HepG2 (cell line): Measurements from ENCODE around the gene PRKAR2A. TPM values are rescaled to one million over a fixed set of nuclear protein-coding genes. Genes with fewer than 3 reads are reported as not detected.

Experiments
- ARNT2 ChIP-seq: sonication (generic); formaldehyde crosslinking; IDR thresholded peaks from 2 replicates; pipeline ENCODE4 v1.8.0; 2022; ENCODE audit warnings: mild to moderate bottlenecking, low read depth, missing genetic modification reagents, moderate library complexity
- ARNTL ChIP-seq: sonication (generic); formaldehyde crosslinking; IDR thresholded peaks from 2 replicates; pipeline ENCODE4 v1.4.0; 2020; ENCODE audit warnings: mild to moderate bottlenecking, missing genetic modification reagents
- CENPX ChIP-seq: sonication (generic); formaldehyde crosslinking; IDR thresholded peaks from 2 replicates; pipeline ENCODE4 v1.9.0; 2021; ENCODE audit warnings: mild to moderate bottlenecking, missing genetic modification reagents, moderate library complexity
- CERS6 ChIP-seq: sonication (generic); formaldehyde crosslinking; IDR thresholded peaks from 2 replicates; pipeline ENCODE4 v1.5.0; 2020; ENCODE audit warnings: missing genetic modification reagents
- HOXA7 ChIP-seq: sonication (generic); formaldehyde crosslinking; IDR thresholded peaks from 2 replicates; pipeline ENCODE4 v1.8.1; 2022; ENCODE audit warnings: mild to moderate bottlenecking, missing genetic modification reagents, moderate library complexity
- MBNL3 ChIP-seq: fragments of 250-450 bp; sonication (Bioruptor Pico); conservative IDR thresholded peaks from 2 replicates; pipeline ENCODE4 v1.8.0; 2022; ENCODE audit warnings: mild to moderate bottlenecking, inconsistent platforms
- MED13 ChIP-seq: sonication (generic); formaldehyde crosslinking; IDR thresholded peaks from 2 replicates; pipeline ENCODE4 v1.5.0; 2020; ENCODE audit warnings: missing genetic modification reagents
- MLX ChIP-seq: IDR thresholded peaks from 2 replicates; pipeline ENCODE4 v1.6.1; 2016
- NFIB ChIP-seq: sonication (generic); formaldehyde crosslinking; IDR thresholded peaks from 2 replicates; pipeline ENCODE4 v1.9.0; 2021; ENCODE audit warnings: missing genetic modification reagents, mild to moderate bottlenecking, borderline replicate concordance
- RCOR2 ChIP-seq: IDR thresholded peaks from 2 replicates; pipeline ENCODE4 v1.6.1; 2016; ENCODE audit warnings: missing biosample characterization, missing genetic modification reagents
- U2AF2 ChIP-seq: fragments of 200-400 bp; formaldehyde crosslinking; IDR thresholded peaks from 2 replicates; pipeline ENCODE4 v1.6.1; 2017; ENCODE audit warnings: low read depth, mild to moderate bottlenecking, low read length
- ZNF205 ChIP-seq: IDR thresholded peaks from 2 replicates; pipeline ENCODE4 v1.6.1; 2018; ENCODE audit warnings: missing biosample characterization, missing genetic modification reagents
- ZNF569 ChIP-seq: sonication (generic); formaldehyde crosslinking; IDR thresholded peaks from 2 replicates; pipeline ENCODE4 v1.5.0; 2020; ENCODE audit warnings: mild to moderate bottlenecking, missing genetic modification reagents, moderate library complexity, borderline replicate concordance
- ZNF639 ChIP-seq: conservative IDR thresholded peaks from 2 replicates; pipeline ENCODE4 v1.6.1; 2018; ENCODE audit warnings: missing genetic modification reagents
- polyA plus RNA-seq, 8 experiments: library from polyadenylated mRNA; depleted of rRNA in 3 of 8; stranded (reverse) in 7 of 8; unstranded in 1 of 8; fragments of >200 nt; fragmentation: Illumina TruSeq in 4 of 8; extraction: Trizol in 4 of 8; gene quantifications; 2 replicates each; pipeline versions ENCODE4 v1.2.1 to v1.2.3, GENCODE V29; 2011 to 2016; ENCODE audit warnings: low read depth in 4 of 8, missing spikeins in 1 of 8, mixed read lengths in 1 of 8; ENCODE audit not compliant: insufficient read depth in 1 of 8
- total RNA-seq, 5 experiments: library from RNA; depleted of rRNA; stranded (reverse); fragments of >200 nt; fragmentation: Illumina TruSeq; extraction: Trizol; gene quantifications; 2 replicates each; pipeline ENCODE4 v1.2.3, GENCODE V29; 2016; ENCODE audit warnings: low read depth in 1 of 5
- TF ChIP-seq, protein P1 (sequence below), 2 experiments: fragments of 450-650 bp in 1 of 2; sonication (generic) in 1 of 2; formaldehyde crosslinking in 1 of 2; IDR thresholded peaks; 2 replicates each; pipeline versions ENCODE4 v1.6.1 to v1.8.0; 2016 to 2022; ENCODE audit warnings: antibody characterized with exemption in 1 of 2, mild to moderate bottlenecking in 1 of 2, missing genetic modification reagents in 1 of 2
- TF ChIP-seq, protein P2 (sequence below): sonication (generic); formaldehyde crosslinking; IDR thresholded peaks from 2 replicates; pipeline ENCODE4 v1.5.0; 2020; ENCODE audit warnings: missing genetic modification reagents, mild to moderate bottlenecking, borderline replicate concordance

Gene PRKAR2A
- total and polyA plus RNA-seq, 2 of the 13 experiments (the other 11 are each of a cell fraction or from before 2014, with no cell fraction given) = 11.8 to 29.2 TPM

DNA sequence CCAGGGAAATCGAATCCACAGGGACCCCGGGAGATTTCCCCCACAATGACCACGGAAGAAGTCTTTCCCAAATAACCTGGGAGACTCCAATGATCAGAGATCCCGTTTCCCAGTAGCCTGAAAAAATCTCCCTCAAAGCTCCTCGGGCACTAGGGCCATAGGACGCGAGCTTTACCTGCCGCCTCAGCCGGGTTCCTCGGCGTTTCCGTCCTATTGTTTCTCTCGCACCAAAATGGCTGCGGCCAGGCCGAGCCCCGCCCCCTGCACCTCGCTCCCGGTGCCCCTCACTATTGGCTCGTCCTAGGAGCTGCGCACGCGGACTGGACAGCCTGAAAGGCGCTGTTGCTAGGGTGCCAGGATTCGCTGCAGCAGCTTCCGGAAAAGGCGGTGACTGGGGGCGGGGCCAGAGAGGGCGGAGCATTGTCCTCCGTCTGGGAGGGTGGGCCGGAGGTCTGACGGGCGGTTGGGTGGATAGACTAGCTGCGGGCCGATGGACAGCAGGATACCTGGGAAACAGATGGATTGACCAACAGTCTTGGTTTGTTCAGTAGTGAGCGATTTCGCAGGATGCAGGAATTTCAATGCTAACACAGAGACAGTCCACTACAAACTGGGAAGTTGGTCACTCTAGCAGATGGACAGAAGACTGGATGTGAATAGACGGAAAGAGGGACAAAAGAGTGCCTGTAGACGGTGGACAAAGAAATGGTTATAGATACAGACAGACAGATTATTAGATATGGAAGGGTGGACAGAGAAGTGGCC is 130.5 kb downstream of the PRKAR2A start, which contains the start of gene IP6K2 (continued):
- TF ChIP-seq, protein P1, sequence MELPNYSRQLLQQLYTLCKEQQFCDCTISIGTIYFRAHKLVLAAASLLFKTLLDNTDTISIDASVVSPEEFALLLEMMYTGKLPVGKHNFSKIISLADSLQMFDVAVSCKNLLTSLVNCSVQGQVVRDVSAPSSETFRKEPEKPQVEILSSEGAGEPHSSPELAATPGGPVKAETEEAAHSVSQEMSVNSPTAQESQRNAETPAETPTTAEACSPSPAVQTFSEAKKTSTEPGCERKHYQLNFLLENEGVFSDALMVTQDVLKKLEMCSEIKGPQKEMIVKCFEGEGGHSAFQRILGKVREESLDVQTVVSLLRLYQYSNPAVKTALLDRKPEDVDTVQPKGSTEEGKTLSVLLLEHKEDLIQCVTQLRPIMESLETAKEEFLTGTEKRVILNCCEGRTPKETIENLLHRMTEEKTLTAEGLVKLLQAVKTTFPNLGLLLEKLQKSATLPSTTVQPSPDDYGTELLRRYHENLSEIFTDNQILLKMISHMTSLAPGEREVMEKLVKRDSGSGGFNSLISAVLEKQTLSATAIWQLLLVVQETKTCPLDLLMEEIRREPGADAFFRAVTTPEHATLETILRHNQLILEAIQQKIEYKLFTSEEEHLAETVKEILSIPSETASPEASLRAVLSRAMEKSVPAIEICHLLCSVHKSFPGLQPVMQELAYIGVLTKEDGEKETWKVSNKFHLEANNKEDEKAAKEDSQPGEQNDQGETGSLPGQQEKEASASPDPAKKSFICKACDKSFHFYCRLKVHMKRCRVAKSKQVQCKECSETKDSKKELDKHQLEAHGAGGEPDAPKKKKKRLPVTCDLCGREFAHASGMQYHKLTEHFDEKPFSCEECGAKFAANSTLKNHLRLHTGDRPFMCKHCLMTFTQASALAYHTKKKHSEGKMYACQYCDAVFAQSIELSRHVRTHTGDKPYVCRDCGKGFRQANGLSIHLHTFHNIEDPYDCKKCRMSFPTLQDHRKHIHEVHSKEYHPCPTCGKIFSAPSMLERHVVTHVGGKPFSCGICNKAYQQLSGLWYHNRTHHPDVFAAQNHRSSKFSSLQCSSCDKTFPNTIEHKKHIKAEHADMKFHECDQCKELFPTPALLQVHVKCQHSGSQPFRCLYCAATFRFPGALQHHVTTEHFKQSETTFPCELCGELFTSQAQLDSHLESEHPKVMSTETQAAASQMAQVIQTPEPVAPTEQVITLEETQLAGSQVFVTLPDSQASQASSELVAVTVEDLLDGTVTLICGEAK (IDR thresholded peaks at IDR 0.05) = no peak
- TF ChIP-seq, protein P1 (CRISPR knock-in tag; IDR thresholded peaks at IDR 0.05) = no peak
- TF ChIP-seq, protein P2, sequence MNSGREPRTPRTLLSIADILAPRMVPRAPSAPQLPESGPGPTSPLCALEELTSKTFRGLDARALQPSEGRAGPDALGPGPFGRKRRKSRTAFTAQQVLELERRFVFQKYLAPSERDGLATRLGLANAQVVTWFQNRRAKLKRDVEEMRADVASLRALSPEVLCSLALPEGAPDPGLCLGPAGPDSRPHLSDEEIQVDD (CRISPR knock-in tag) = no peak
- no peak for TF ChIP-seq CENPX
- no peak for TF ChIP-seq NFIB (CRISPR knock-in tag)
- TF ChIP-seq ZNF205 = no peak
- no peak for TF ChIP-seq ARNTL (CRISPR knock-in tag)
- TF ChIP-seq MBNL3 (CRISPR knock-in tag) = no peak
- TF ChIP-seq HOXA7 (CRISPR knock-in tag) = no peak
- no peak for TF ChIP-seq U2AF2
- no peak for TF ChIP-seq RCOR2 (CRISPR knock-in tag)
- no peak for TF ChIP-seq ZNF569 (CRISPR knock-in tag)
- no peak for TF ChIP-seq ZNF639 (CRISPR knock-in tag)
- peak; percentile 72 for TF ChIP-seq ARNT2 (CRISPR knock-in tag)
- TF ChIP-seq MLX (CRISPR knock-in tag) = no peak
- no peak for TF ChIP-seq MED13 (CRISPR knock-in tag)
- no peak for TF ChIP-seq CERS6 (CRISPR knock-in tag)
